Pancreas (tissue), 10 donors: ENCODE data around the gene NCK2. TPM values are rescaled to one million over a fixed set of nuclear protein-coding genes. Genes with fewer than 3 reads are reported as not detected.

Experiments used
- ATAC-seq, 4 donors: fragments of 200-7000 bp; cut with Tn5 transposase; one replicate each; pipeline versions ENCODE4 v1.8.0 to v1.9.1; 2020; ENCODE audit warnings: mild to moderate bottlenecking in 4 of 4, moderate library complexity in 4 of 4
- DNase-seq, 6 donors: peaks; one replicate each; pipeline ENCODE4 v3.0.0-alpha.2; 2020
- FAIRE-seq: peaks from 2 replicates; lab custom pipeline; 2012; peaks lifted over from hg19 to GRCh38; lab: Jason Lieb, UNC
- H3K27ac ChIP-seq, 4 donors: fragments of 200-600 bp; sonication (generic); 1 replicate in 3 of 4; 2 replicates in 1 of 4; pipeline versions ENCODE4 v1.5.0 to v1.8.0; 2020
- H3K27me3 ChIP-seq, 4 donors: fragments of 200-600 bp; one replicate each; pipeline ENCODE4 v1.8.0; 2021
- H3K36me3 ChIP-seq, 3 donors: fragments of 200-600 bp; sonication (generic) in 1 of 3; one replicate each; pipeline versions ENCODE4 v1.5.0 to v1.8.0; 2020 to 2021
- H3K4me1 ChIP-seq, 3 donors: fragments of 200-600 bp; one replicate each; pipeline ENCODE4 v1.8.0; 2021
- H3K4me3 ChIP-seq, 4 donors: fragments of 200-600 bp; sonication (generic) in 2 of 4; one replicate each; pipeline versions ENCODE4 v1.5.0 to v1.8.0; 2020 to 2021
- H3K9me3 ChIP-seq, 4 donors: fragments of 200-600 bp; one replicate each; pipeline ENCODE4 v1.8.0; 2021
- CTCF ChIP-seq, 4 donors: fragments of 200-600 bp; sonication (generic) in 3 of 4; IDR thresholded peaks; one replicate each; pipeline versions ENCODE4 v1.5.0 to v1.8.0; 2021; ENCODE audit warnings: antibody characterized with exemption in 4 of 4
- WGBS, 2 donors: extraction: QIAGEN DNeasy Blood & Tissue Kit; methylation state at CpG; one replicate each; pipeline ENCODE4 v1.1.7; 2013; 5-methylcytosine and 5-hydroxymethylcytosine counted together
- intact Hi-C, 3 donors: fragments of 100-400 bp; cut with DNase I; formaldehyde crosslinking; loops; one replicate each; pipeline versions ENCODE4 v1.11.1 to v1.14.2; 2022
- polyA plus RNA-seq, 2 donors: library from polyadenylated mRNA; stranded (reverse); fragments of 200-250 nt; gene quantifications; one replicate each; pipeline ENCODE4 v1.2.3, GENCODE V29; 2013
- total RNA-seq, 6 donors: library from RNA; stranded (reverse); fragmentation: NEBNext Ultra II Directional in 4 of 6; extraction: Animal tissue kit (Norgen Biotek cat#: 25700) in 4 of 6; gene quantifications; one replicate each; pipeline versions ENCODE4 v1.2.1 to v1.2.4, GENCODE V29; 2021 to 2023
- donor health status: healthy with polysubstance abuse.
- donor health status: DM: no; HTN: no; CAD: no; lungs with moderate emphysema.
- donor health status: DM: no; HTN: no; CAD: no.
- donor health status: control.
- donor health status: control.
- donor health status: Bipolar disorder and iron deficiency.
- donor health status: DM: yes; HTN: yes; CAD: no.
- donor health status: DM: no; HTN: no; CAD: no.
- donor health status: DM: no; HTN: no; CAD: no.
- donor health status: DM: yes; HTN: yes; CAD: no.

NCK2 gene
- total and polyA plus RNA-seq, 8 donors = 28.4 to 57.6 (median 31.2) TPM

DNA sequence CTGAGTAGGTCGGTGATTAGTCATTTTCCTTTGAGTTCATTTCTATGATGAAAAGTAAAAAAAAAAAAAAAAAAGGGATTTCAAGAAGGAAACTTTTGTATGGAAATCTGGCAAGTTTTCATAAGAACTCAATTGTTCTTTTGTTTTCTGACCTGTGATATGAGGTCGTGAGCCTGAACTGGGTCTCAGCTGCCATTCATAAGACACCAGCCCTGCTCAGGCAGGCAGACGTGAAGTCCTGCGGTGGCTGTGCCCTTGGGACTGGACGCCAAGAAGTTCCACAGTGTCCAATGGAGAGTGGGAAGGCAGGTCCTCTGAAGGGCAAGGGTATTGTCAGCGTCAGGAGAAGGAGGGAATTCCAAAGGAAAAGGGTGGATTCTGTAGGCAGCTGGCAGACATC lies 183.9 kb downstream of the NCK2 start:
- DNase-seq (peak in 1 of 6 donors; percentile 21), FAIRE-seq (no peak), ATAC-seq (peak in 3 of 4 donors; percentile 24 to 27 (median 25))
- peak overlapping the region in 2 of 4 donors; percentile 48 to 54 for H3K27ac ChIP-seq
- no peaks in the 10 kb centered on the region for H3K27me3 ChIP-seq
- intact Hi-C loops = no loop called here
- 35 to 36% methylated on average over 6 of the region's 6 CpGs for WGBS, 2 donors
- H3K4me3 ChIP-seq = no peak overlapping the region
- H3K4me1 ChIP-seq = no peaks in the 10 kb centered on the region
- H3K9me3 ChIP-seq = no peaks in the 10 kb centered on the region
- TF ChIP-seq CTCF (IDR thresholded peaks at IDR 0.05) = no peak
- H3K36me3 ChIP-seq = no peaks in the 10 kb centered on the region

DNA sequence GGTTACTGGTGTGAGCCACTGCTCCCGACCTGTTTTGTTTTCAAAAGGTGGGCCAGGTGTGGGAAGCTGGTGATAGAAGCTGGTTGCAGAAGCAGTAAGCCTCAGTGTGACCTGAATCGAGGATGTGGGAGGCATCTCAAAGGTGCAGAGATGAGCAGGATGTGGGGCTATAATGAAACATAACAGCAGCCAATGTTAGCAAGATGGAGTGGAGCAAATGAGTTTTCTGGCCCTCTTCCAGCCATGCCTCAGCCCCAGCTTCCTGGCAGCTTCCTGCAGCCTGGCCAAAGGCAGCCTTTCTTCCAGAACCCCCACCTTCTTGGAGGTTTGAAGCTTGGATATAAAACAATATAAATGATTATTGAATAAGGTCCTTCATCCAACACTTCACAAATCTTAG lies 184.8 kb downstream of the NCK2 start:
- no peak for DNase-seq
- TF ChIP-seq CTCF (IDR thresholded peaks at IDR 0.05) = no peak
- H3K4me3 ChIP-seq = no peak overlapping the region
- ATAC-seq = no peak
- no peaks in the 10 kb centered on the region for H3K27me3 ChIP-seq
- H3K9me3 ChIP-seq = no peaks in the 10 kb centered on the region
- H3K4me1 ChIP-seq = no peaks in the 10 kb centered on the region
- WGBS, 2 donors = 62 to 77% methylated on average over 2 of the region's 2 CpGs
- intact Hi-C loops = no loop called here
- H3K27ac ChIP-seq = no peak overlapping the region
- no peaks in the 10 kb centered on the region for H3K36me3 ChIP-seq
- FAIRE-seq = no peak

GRCh38 chr2:105932582-105932981 lies 187.9 kb downstream of the NCK2 start:
- intact Hi-C loops = no loop called here
- ATAC-seq (no peak), FAIRE-seq (no peak), DNase-seq (no peak)
- no peak overlapping the region for H3K4me3 ChIP-seq
- no peaks in the 10 kb centered on the region for H3K27me3 ChIP-seq
- no peaks in the 10 kb centered on the region for H3K36me3 ChIP-seq
- 81 to 87% methylated on average over 5 of the region's 5 CpGs for WGBS, 2 donors
- H3K27ac ChIP-seq = no peak overlapping the region
- no peaks in the 10 kb centered on the region for H3K9me3 ChIP-seq
- H3K4me1 ChIP-seq = no peaks in the 10 kb centered on the region
- no peak for TF ChIP-seq CTCF (IDR thresholded peaks at IDR 0.05)

- intact Hi-C loops = no loop called here
- WGBS, 2 donors = 80 to 81% methylated on average over 4 of the region's 4 CpGs
- no peak overlapping the region for H3K4me3 ChIP-seq
- H3K27me3 ChIP-seq = no peaks in the 10 kb centered on the region
- H3K27ac ChIP-seq = peak overlapping the region in 2 of 4 donors; percentile 20 to 33
- TF ChIP-seq CTCF (IDR thresholded peaks at IDR 0.05) = no peak
- H3K36me3 ChIP-seq = no peaks in the 10 kb centered on the region
- ATAC-seq (peak in 3 of 4 donors; percentile 30 to 49 (median 35)), FAIRE-seq (no peak), DNase-seq (peak in 1 of 6 donors; percentile 13)
- H3K4me1 ChIP-seq = no peaks in the 10 kb centered on the region
- no peaks in the 10 kb centered on the region for H3K9me3 ChIP-seq
Observed at GRCh38 chr2:105933906-105934305, 189.2 kb downstream of the NCK2 start.

- Histone ChIP-seq H3K4me3 (peak overlapping the region in 1 of 4 donors; percentile 19), H3K27ac (peak overlapping the region in 3 of 4 donors; percentile 20 to 50 (median 33)), H3K4me1 (no peaks in the 10 kb centered on the region), H3K27me3 (no peaks in the 10 kb centered on the region), H3K36me3 (no peaks in the 10 kb centered on the region), H3K9me3 (no peaks in the 10 kb centered on the region)
- FAIRE-seq (no peak), DNase-seq (no peak), ATAC-seq (peak in 3 of 4 donors; percentile 13 to 49 (median 46))
- no peak for TF ChIP-seq CTCF (IDR thresholded peaks at IDR 0.05)
- WGBS, 2 donors = 12 to 20% methylated on average over 7 of the region's 7 CpGs
- intact Hi-C loops = no loop called here
Observed at GRCh38 chr2:105934467-105934866, 189.8 kb downstream of the NCK2 start.
